Subcutaneous abdominal adipose tissue (tissue), 5 donors: Measurements from ENCODE around the gene CANT1.

Experiments used
- H3K27ac ChIP-seq: one replicate; pipeline ENCODE4 v1.7.0; 2013; ENCODE audit warnings: low read depth, mild to moderate bottlenecking, inconsistent platforms, low read length, moderate library complexity
- H3K27me3 ChIP-seq, 5 donors: one replicate each; pipeline ENCODE4 v1.7.0; 2013; ENCODE audit warnings: low read length in 5 of 5, inconsistent platforms in 1 of 5; ENCODE audit not compliant: control insufficient read depth in 5 of 5, insufficient read depth in 4 of 5
- H3K36me3 ChIP-seq, 5 donors: one replicate each; pipeline ENCODE4 v1.7.0; 2013; ENCODE audit warnings: low read length in 5 of 5; ENCODE audit not compliant: control insufficient read depth in 5 of 5, insufficient read depth in 5 of 5
- H3K4me1 ChIP-seq, 5 donors: one replicate each; pipeline ENCODE4 v1.7.0; 2013; ENCODE audit warnings: low read length in 5 of 5, mild to moderate bottlenecking in 3 of 5, moderate library complexity in 1 of 5; ENCODE audit not compliant: control insufficient read depth in 5 of 5, insufficient read depth in 5 of 5
- H3K4me3 ChIP-seq, 5 donors: one replicate each; pipeline ENCODE4 v1.7.0; 2013; ENCODE audit warnings: low read length in 5 of 5, low read depth in 1 of 5
- H3K9ac ChIP-seq, 5 donors: one replicate each; pipeline ENCODE4 v1.7.0; 2013; ENCODE audit warnings: low read length in 5 of 5, mild to moderate bottlenecking in 4 of 5, moderate library complexity in 3 of 5
- H3K9me3 ChIP-seq, 5 donors: one replicate each; pipeline ENCODE4 v1.7.0; 2013; ENCODE audit warnings: low read length in 5 of 5; ENCODE audit not compliant: control insufficient read depth in 5 of 5
- donor health status: healthy.
- donor health status: healthy.
- donor health status: healthy.
- donor health status: healthy.
- donor health status: healthy.

Gene CANT1

GRCh38 chr17:78977681-78977943 is 32.0 kb downstream of the CANT1 start:
- Histone ChIP-seq H3K4me1 (peaks cover 4 to 76% (median 71%) of the 10 kb centered on the region in 5 donors), H3K36me3 (peaks cover 0 to 15% (median 6%) of the 10 kb centered on the region in 5 donors), H3K4me3 (peak overlapping the region in 3 of 5 donors; percentile 2 to 63 (median 5)), H3K9me3 (no peaks in the 10 kb centered on the region), H3K27me3 (no peaks in the 10 kb centered on the region), H3K9ac (peak overlapping the region in 3 of 5 donors; percentile 32 to 41 (median 38)), H3K27ac (peak overlapping the region; percentile 50)

- Histone ChIP-seq H3K9ac (peak overlapping the region in 3 of 5 donors; percentile 32 to 41 (median 38)), H3K9me3 (no peaks in the 10 kb centered on the region), H3K27me3 (no peaks in the 10 kb centered on the region), H3K27ac (peak overlapping the region; percentile 57), H3K4me1 (peaks cover 4 to 78% (median 71%) of the 10 kb centered on the region in 5 donors), H3K4me3 (no peak overlapping the region), H3K36me3 (peaks cover 0 to 20% (median 11%) of the 10 kb centered on the region in 5 donors)
Measured at GRCh38 chr17:78976907-78977680, 32.5 kb downstream of the CANT1 start.

- H3K27me3 ChIP-seq: no peaks in the 10 kb centered on the region
- H3K4me3 ChIP-seq: peak overlapping the region in 2 of 5 donors; percentile 11 to 13
- no peaks in the 10 kb centered on the region for H3K9me3 ChIP-seq
- H3K27ac ChIP-seq: peak overlapping the region; percentile 57
- peaks cover 2 to 87% (median 74%) of the 10 kb centered on the region in 5 donors for H3K4me1 ChIP-seq
- peaks cover 0 to 28% (median 14%) of the 10 kb centered on the region in 5 donors for H3K36me3 ChIP-seq
- no peak overlapping the region for H3K9ac ChIP-seq
Measured at GRCh38 chr17:78974635-78975591, 34.7 kb downstream of the CANT1 start.

- H3K27me3 ChIP-seq: no peaks in the 10 kb centered on the region
- peak overlapping the region; percentile 57 for H3K27ac ChIP-seq
- H3K4me3 ChIP-seq: no peak overlapping the region
- H3K4me1 ChIP-seq: peaks cover 2 to 78% (median 66%) of the 10 kb centered on the region in 5 donors
- no peak overlapping the region for H3K9ac ChIP-seq
- no peaks in the 10 kb centered on the region for H3K9me3 ChIP-seq
- peaks cover 0 to 34% (median 17%) of the 10 kb centered on the region in 5 donors for H3K36me3 ChIP-seq
Measured at GRCh38 chr17:78973792-78974520, 35.6 kb downstream of the CANT1 start.

- Histone ChIP-seq H3K9me3 (no peaks in the 10 kb centered on the region), H3K36me3 (peaks cover 0 to 41% (median 21%) of the 10 kb centered on the region in 5 donors), H3K27ac (no peak overlapping the region), H3K4me1 (peaks cover 2 to 70% (median 59%) of the 10 kb centered on the region in 5 donors), H3K27me3 (no peaks in the 10 kb centered on the region), H3K9ac (no peak overlapping the region), H3K4me3 (no peak overlapping the region)
Measured at GRCh38 chr17:78973196-78973595, 36.4 kb downstream of the CANT1 start.

GRCh38 chr17:78972507-78973105 is 37.0 kb downstream of the CANT1 start:
- Histone ChIP-seq H3K27me3 (no peaks in the 10 kb centered on the region), H3K27ac (no peak overlapping the region), H3K9ac (no peak overlapping the region), H3K4me3 (no peak overlapping the region), H3K9me3 (no peaks in the 10 kb centered on the region), H3K4me1 (peaks cover 0 to 64% (median 53%) of the 10 kb centered on the region in 5 donors), H3K36me3 (peaks cover 0 to 42% (median 21%) of the 10 kb centered on the region in 5 donors)

GRCh38 chr17:78971756-78972506 is 37.6 kb downstream of the CANT1 start:
- peaks cover 0 to 57% (median 46%) of the 10 kb centered on the region in 5 donors for H3K4me1 ChIP-seq
- peak overlapping the region; percentile 7 for H3K27ac ChIP-seq
- H3K36me3 ChIP-seq: peaks cover 0 to 48% (median 26%) of the 10 kb centered on the region in 5 donors
- H3K9me3 ChIP-seq: no peaks in the 10 kb centered on the region
- H3K9ac ChIP-seq: peak overlapping the region in 2 of 5 donors; percentile 21
- H3K27me3 ChIP-seq: no peaks in the 10 kb centered on the region
- H3K4me3 ChIP-seq: no peak overlapping the region

- H3K4me3 ChIP-seq: peak overlapping the region in 1 of 5 donors; percentile 0
- peaks cover 0 to 50% (median 38%) of the 10 kb centered on the region in 5 donors for H3K4me1 ChIP-seq
- no peaks in the 10 kb centered on the region for H3K27me3 ChIP-seq
- H3K27ac ChIP-seq: peak overlapping the region; percentile 7
- H3K9me3 ChIP-seq: no peaks in the 10 kb centered on the region
- H3K36me3 ChIP-seq: peaks cover 0 to 47% (median 26%) of the 10 kb centered on the region in 5 donors
- peak overlapping the region in 2 of 5 donors; percentile 21 for H3K9ac ChIP-seq
Measured at GRCh38 chr17:78970834-78971755, 38.5 kb downstream of the CANT1 start.
